ENCODE measurements around the gene EIF5AL1.
"Not testable (repeated sequence)": the region's sequence is repeated elsewhere in the genome, so short reads cannot be mapped to it uniquely, and the experiment has no call there.

Gene EIF5AL1

GRCh38 chr10:79511891-79512583 lies at the start of gene EIF5AL1:
Gene EIF5AL1 (plus strand): TSS chr10:79512533. CDS start chr10:79512650, 117 bp downstream.
- not testable (repeated sequence) for H3K4me1 ChIP-seq (ENCODE audit: insufficient read depth, low read length); H3K9ac ChIP-seq (ENCODE audit: low read depth, low read length); H3K36me3 ChIP-seq (ENCODE audit: insufficient read depth, low read length); H3K9me3 ChIP-seq (ENCODE audit: control insufficient read depth, insufficient read depth, low read length)

GRCh38 chr10:79463578-79464496 lies 48.5 kb upstream of the EIF5AL1 start:
- Histone ChIP-seq H3K9me3 (ENCODE audit: control insufficient read depth, insufficient read depth, low read length) (no peaks in the 10 kb centered on the region), H3K9ac (ENCODE audit: low read depth, low read length) (no peak overlapping the region), H3K36me3 (ENCODE audit: insufficient read depth, low read length) (no peaks in the 10 kb centered on the region), H3K4me1 (ENCODE audit: insufficient read depth, low read length) (no peaks in the 10 kb centered on the region)

- Histone ChIP-seq H3K4me1 (ENCODE audit: insufficient read depth, low read length) (no peaks in the 10 kb centered on the region), H3K9me3 (ENCODE audit: control insufficient read depth, insufficient read depth, low read length) (no peaks in the 10 kb centered on the region), H3K9ac (ENCODE audit: low read depth, low read length) (no peak overlapping the region), H3K36me3 (ENCODE audit: insufficient read depth, low read length) (no peaks in the 10 kb centered on the region)
These were observed 47.0 kb upstream of the EIF5AL1 start for GRCh38 chr10:79465341-79465740.

GRCh38 chr10:79468015-79468560 lies 44.2 kb upstream of the EIF5AL1 start:
- Histone ChIP-seq H3K36me3 (ENCODE audit: insufficient read depth, low read length) (no peaks in the 10 kb centered on the region), H3K4me1 (ENCODE audit: insufficient read depth, low read length) (no peaks in the 10 kb centered on the region), H3K9me3 (ENCODE audit: control insufficient read depth, insufficient read depth, low read length) (no peaks in the 10 kb centered on the region), H3K9ac (ENCODE audit: low read depth, low read length) (no peak overlapping the region)

- no peaks in the 10 kb centered on the region for H3K36me3 ChIP-seq (ENCODE audit: insufficient read depth, low read length)
- H3K9ac ChIP-seq (ENCODE audit: low read depth, low read length), result no peak overlapping the region
- H3K9me3 ChIP-seq (ENCODE audit: control insufficient read depth, insufficient read depth, low read length), result no peaks in the 10 kb centered on the region
- no peaks in the 10 kb centered on the region for H3K4me1 ChIP-seq (ENCODE audit: insufficient read depth, low read length)
These were observed 43.3 kb upstream of the EIF5AL1 start for GRCh38 chr10:79468841-79469585.

- Histone ChIP-seq H3K9ac (ENCODE audit: low read depth, low read length) (no peak overlapping the region), H3K4me1 (ENCODE audit: insufficient read depth, low read length) (no peaks in the 10 kb centered on the region), H3K36me3 (ENCODE audit: insufficient read depth, low read length) (no peaks in the 10 kb centered on the region), H3K9me3 (ENCODE audit: control insufficient read depth, insufficient read depth, low read length) (no peaks in the 10 kb centered on the region)
These were observed 42.2 kb upstream of the EIF5AL1 start for GRCh38 chr10:79470096-79470495.

- no peaks in the 10 kb centered on the region for H3K36me3 ChIP-seq (ENCODE audit: insufficient read depth, low read length)
- no peak overlapping the region for H3K9ac ChIP-seq (ENCODE audit: low read depth, low read length)
- no peaks in the 10 kb centered on the region for H3K9me3 ChIP-seq (ENCODE audit: control insufficient read depth, insufficient read depth, low read length)
- no peaks in the 10 kb centered on the region for H3K4me1 ChIP-seq (ENCODE audit: insufficient read depth, low read length)
These were observed 40.6 kb upstream of the EIF5AL1 start for GRCh38 chr10:79471776-79472175.

- no peaks in the 10 kb centered on the region for H3K9me3 ChIP-seq (ENCODE audit: control insufficient read depth, insufficient read depth, low read length)
- H3K4me1 ChIP-seq (ENCODE audit: insufficient read depth, low read length), result no peaks in the 10 kb centered on the region
- no peak overlapping the region for H3K9ac ChIP-seq (ENCODE audit: low read depth, low read length)
- H3K36me3 ChIP-seq (ENCODE audit: insufficient read depth, low read length), result no peaks in the 10 kb centered on the region
These were observed 39.9 kb upstream of the EIF5AL1 start for GRCh38 chr10:79472449-79472848.

GRCh38 chr10:79472951-79473350 lies 39.4 kb upstream of the EIF5AL1 start:
- no peak overlapping the region for H3K9ac ChIP-seq (ENCODE audit: low read depth, low read length)
- H3K9me3 ChIP-seq (ENCODE audit: control insufficient read depth, insufficient read depth, low read length), result no peaks in the 10 kb centered on the region
- H3K4me1 ChIP-seq (ENCODE audit: insufficient read depth, low read length), result no peaks in the 10 kb centered on the region
- H3K36me3 ChIP-seq (ENCODE audit: insufficient read depth, low read length), result no peaks in the 10 kb centered on the region

- Histone ChIP-seq H3K9me3 (ENCODE audit: control insufficient read depth, insufficient read depth, low read length) (no peaks in the 10 kb centered on the region), H3K9ac (ENCODE audit: low read depth, low read length) (no peak overlapping the region), H3K36me3 (ENCODE audit: insufficient read depth, low read length) (no peaks in the 10 kb centered on the region), H3K4me1 (ENCODE audit: insufficient read depth, low read length) (no peaks in the 10 kb centered on the region)
These were observed 38.7 kb upstream of the EIF5AL1 start for GRCh38 chr10:79473496-79474095.

GRCh38 chr10:79475119-79475653 lies 37.1 kb upstream of the EIF5AL1 start:
- no peak overlapping the region for H3K9ac ChIP-seq (ENCODE audit: low read depth, low read length)
- no peaks in the 10 kb centered on the region for H3K9me3 ChIP-seq (ENCODE audit: control insufficient read depth, insufficient read depth, low read length)
- H3K36me3 ChIP-seq (ENCODE audit: insufficient read depth, low read length), result no peaks in the 10 kb centered on the region
- no peaks in the 10 kb centered on the region for H3K4me1 ChIP-seq (ENCODE audit: insufficient read depth, low read length)

GRCh38 chr10:79475877-79476276 lies 36.5 kb upstream of the EIF5AL1 start:
- no peaks in the 10 kb centered on the region for H3K9me3 ChIP-seq (ENCODE audit: control insufficient read depth, insufficient read depth, low read length)
- no peak overlapping the region for H3K9ac ChIP-seq (ENCODE audit: low read depth, low read length)
- H3K4me1 ChIP-seq (ENCODE audit: insufficient read depth, low read length), result no peaks in the 10 kb centered on the region
- H3K36me3 ChIP-seq (ENCODE audit: insufficient read depth, low read length), result no peaks in the 10 kb centered on the region

GRCh38 chr10:79476645-79477044 lies 35.7 kb upstream of the EIF5AL1 start:
- Histone ChIP-seq H3K9ac (ENCODE audit: low read depth, low read length) (no peak overlapping the region), H3K36me3 (ENCODE audit: insufficient read depth, low read length) (no peaks in the 10 kb centered on the region), H3K9me3 (ENCODE audit: control insufficient read depth, insufficient read depth, low read length) (no peaks in the 10 kb centered on the region), H3K4me1 (ENCODE audit: insufficient read depth, low read length) (no peaks in the 10 kb centered on the region)

GRCh38 chr10:79477456-79477855 lies 34.9 kb upstream of the EIF5AL1 start:
- H3K9me3 ChIP-seq (ENCODE audit: control insufficient read depth, insufficient read depth, low read length), result no peaks in the 10 kb centered on the region
- no peaks in the 10 kb centered on the region for H3K36me3 ChIP-seq (ENCODE audit: insufficient read depth, low read length)
- H3K4me1 ChIP-seq (ENCODE audit: insufficient read depth, low read length), result no peaks in the 10 kb centered on the region
- no peak overlapping the region for H3K9ac ChIP-seq (ENCODE audit: low read depth, low read length)
